ENCODE data around the gene RNF31.

RNF31 gene

GRCh38 chr14:24177891-24178290, 30.6 kb downstream of the RNF31 start:
- TF ChIP-seq, protein P1, sequence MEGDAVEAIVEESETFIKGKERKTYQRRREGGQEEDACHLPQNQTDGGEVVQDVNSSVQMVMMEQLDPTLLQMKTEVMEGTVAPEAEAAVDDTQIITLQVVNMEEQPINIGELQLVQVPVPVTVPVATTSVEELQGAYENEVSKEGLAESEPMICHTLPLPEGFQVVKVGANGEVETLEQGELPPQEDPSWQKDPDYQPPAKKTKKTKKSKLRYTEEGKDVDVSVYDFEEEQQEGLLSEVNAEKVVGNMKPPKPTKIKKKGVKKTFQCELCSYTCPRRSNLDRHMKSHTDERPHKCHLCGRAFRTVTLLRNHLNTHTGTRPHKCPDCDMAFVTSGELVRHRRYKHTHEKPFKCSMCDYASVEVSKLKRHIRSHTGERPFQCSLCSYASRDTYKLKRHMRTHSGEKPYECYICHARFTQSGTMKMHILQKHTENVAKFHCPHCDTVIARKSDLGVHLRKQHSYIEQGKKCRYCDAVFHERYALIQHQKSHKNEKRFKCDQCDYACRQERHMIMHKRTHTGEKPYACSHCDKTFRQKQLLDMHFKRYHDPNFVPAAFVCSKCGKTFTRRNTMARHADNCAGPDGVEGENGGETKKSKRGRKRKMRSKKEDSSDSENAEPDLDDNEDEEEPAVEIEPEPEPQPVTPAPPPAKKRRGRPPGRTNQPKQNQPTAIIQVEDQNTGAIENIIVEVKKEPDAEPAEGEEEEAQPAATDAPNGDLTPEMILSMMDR (IDR thresholded peaks at IDR 0.05), result no peak
- Mint-ChIP-seq H3K9me3 (no peaks in the 10 kb centered on the region), H3K27me3 (ENCODE audit: low read depth, poor library complexity) (peaks cover 1% of the 10 kb centered on the region), H3K4me3 (no peak overlapping the region), H3K27ac (peak overlapping the region; percentile 82), H3K4me1 (peaks cover 28% of the 10 kb centered on the region), H3K36me3 (ENCODE audit: low read depth) (peaks cover 41% of the 10 kb centered on the region)
- DNase-seq, result no peak

- no peak overlapping the region for H3K4me3 Mint-ChIP-seq
- no peaks in the 10 kb centered on the region for H3K27me3 Mint-ChIP-seq (ENCODE audit: low read depth, poor library complexity)
- no peak for DNase-seq
- H3K4me1 Mint-ChIP-seq, result peaks cover 21% of the 10 kb centered on the region
- no peaks in the 10 kb centered on the region for H3K9me3 Mint-ChIP-seq
- TF ChIP-seq, protein P1 (IDR thresholded peaks at IDR 0.05), result no peak
- peaks cover 34% of the 10 kb centered on the region for H3K36me3 Mint-ChIP-seq (ENCODE audit: low read depth)
- H3K27ac Mint-ChIP-seq, result peak overlapping the region; percentile 75
Observed at GRCh38 chr14:24178399-24179178, 31.3 kb downstream of the RNF31 start.

GRCh38 chr14:24179294-24179960, 32.1 kb downstream of the RNF31 start:
- DNase-seq, result no peak
- Mint-ChIP-seq H3K4me1 (peaks cover 16% of the 10 kb centered on the region), H3K9me3 (no peaks in the 10 kb centered on the region), H3K27ac (peak overlapping the region; percentile 93), H3K36me3 (ENCODE audit: low read depth) (peaks cover 29% of the 10 kb centered on the region), H3K27me3 (ENCODE audit: low read depth, poor library complexity) (no peaks in the 10 kb centered on the region), H3K4me3 (no peak overlapping the region)
- TF ChIP-seq, protein P1 (IDR thresholded peaks at IDR 0.05), result no peak

GRCh38 chr14:24179961-24180796, 32.9 kb downstream of the RNF31 start:
- Mint-ChIP-seq H3K36me3 (ENCODE audit: low read depth) (peaks cover 22% of the 10 kb centered on the region), H3K27me3 (ENCODE audit: low read depth, poor library complexity) (no peaks in the 10 kb centered on the region), H3K27ac (peak overlapping the region; percentile 93), H3K4me1 (peaks cover 9% of the 10 kb centered on the region), H3K9me3 (no peaks in the 10 kb centered on the region), H3K4me3 (no peak overlapping the region)
- TF ChIP-seq, protein P1 (IDR thresholded peaks at IDR 0.05), result no peak
- DNase-seq, result no peak

- DNase-seq, result no peak
- Mint-ChIP-seq H3K27me3 (ENCODE audit: low read depth, poor library complexity) (peaks cover 2% of the 10 kb centered on the region), H3K4me3 (no peak overlapping the region), H3K27ac (peak overlapping the region; percentile 97), H3K4me1 (peaks cover 8% of the 10 kb centered on the region), H3K36me3 (ENCODE audit: low read depth) (peaks cover 27% of the 10 kb centered on the region), H3K9me3 (no peaks in the 10 kb centered on the region)
- TF ChIP-seq, protein P1 (IDR thresholded peaks at IDR 0.05), result no peak
Observed at GRCh38 chr14:24181371-24182077, 34.2 kb downstream of the RNF31 start.
